ENCODE measurements around the gene DPP4.

GRCh38 chr2:162071001-162071400 is 3.0 kb downstream of the DPP4 start:
- no peak for TF ChIP-seq CTCF (conservative IDR thresholded peaks at IDR 0.05; ENCODE audit: low read depth, low read length)
- no peak for TF ChIP-seq EZH2 (IDR thresholded peaks at IDR 0.05; ENCODE audit: borderline replicate concordance, low read depth, low read length, poor library complexity, severe bottlenecking)

All from A673 (cell line).